ENCODE data around the gene ZNF24. TPM values are rescaled to one million over a fixed set of nuclear protein-coding genes. Genes with fewer than 3 reads are reported as not detected.

The ZNF24 gene
- total RNA-seq (2022) (56.3 and 60.0 TPM in 2 replicates), Bru-seq, nascent RNA (percentile 98 among the genes with signal in this experiment), BruChase-seq, experiment 1, labeled RNA remaining after a 6-hour chase (percentile 96 among the genes with signal in this experiment), BruChase-seq, experiment 2, labeled RNA remaining after a 2-hour chase (percentile 99 among the genes with signal in this experiment)
- long read RNA-seq, full-length matches to known transcripts, result 36 of 39 reads
- long read RNA-seq, partial matches to known transcripts, result 1 of 39 reads
- long read RNA-seq, other reads (novel, unspliced or antisense), result 2 of 39 reads

- peaks cover 38% of the 10 kb centered on the region for H3K36me3 Mint-ChIP-seq (ENCODE audit: insufficient read depth, unreplicated experiment)
- intact Hi-C loops (cut with micrococcal nuclease; ENCODE audit: unreplicated experiment), result loop anchor here (2.0 kb wide), 1 partner anchor 103 kb away; the partner anchor contains the start of gene ZNF397
- TSS peak; percentile 65 for BruUV-seq (replicated peaks)
- H3K27ac Mint-ChIP-seq (ENCODE audit: unreplicated experiment), result peak within 1 kb of the TSS; percentile 84
- H3K4me1 Mint-ChIP-seq (ENCODE audit: low read depth, unreplicated experiment), result peaks cover 18% of the 10 kb centered on the region
- TF ChIP-seq CTCF (IDR thresholded peaks at IDR 0.05; ENCODE audit: unreplicated experiment), result no peak
- H3K4me3 Mint-ChIP-seq (ENCODE audit: low read depth, unreplicated experiment), result peak within 1 kb of the TSS; percentile 90
- peak; percentile 97 for DNase-seq
- H3K9me3 Mint-ChIP-seq (ENCODE audit: low read depth, unreplicated experiment), result no peaks in the 10 kb centered on the region
- no peaks in the 10 kb centered on the region for H3K27me3 Mint-ChIP-seq (ENCODE audit: unreplicated experiment)
- CTCF ChIA-PET, result interaction anchor here (1.1 to 1.2 kb wide), 2 partner anchors 135 to 336 kb away, joined by 3 read pairs; no protein-coding TSS in a partner anchor
Measured at GRCh38 chr18:35343936-35344735, at the start of gene ZNF24. Gene ZNF24 (minus strand): TSS chr18:35344420. CDS start chr18:35340650, 3,770 bp downstream.

- Mint-ChIP-seq H3K9me3 (ENCODE audit: low read depth, unreplicated experiment) (peaks cover 2% of the 10 kb centered on the region), H3K27ac (ENCODE audit: unreplicated experiment) (no peak overlapping the region), H3K36me3 (ENCODE audit: insufficient read depth, unreplicated experiment) (no peaks in the 10 kb centered on the region), H3K27me3 (ENCODE audit: unreplicated experiment) (no peaks in the 10 kb centered on the region), H3K4me3 (ENCODE audit: low read depth, unreplicated experiment) (no peak overlapping the region), H3K4me1 (ENCODE audit: low read depth, unreplicated experiment) (no peaks in the 10 kb centered on the region)
- intact Hi-C loops (cut with micrococcal nuclease; ENCODE audit: unreplicated experiment), result loop anchor here (5.0 kb wide), 1 partner anchor 164 kb away; no protein-coding TSS in a partner anchor
- TF ChIP-seq CTCF (IDR thresholded peaks at IDR 0.05; ENCODE audit: unreplicated experiment), result no peak
- no TSS peak for BruUV-seq (replicated peaks)
- CTCF ChIA-PET, result no interaction called here
- DNase-seq, result no peak
Measured at GRCh38 chr18:35393716-35394115, 49.5 kb upstream of the ZNF24 start.

- CTCF ChIA-PET, result no interaction called here
Measured at GRCh38 chr18:35392375-35392774, 48.2 kb upstream of the ZNF24 start.

More at GRCh38 chr18:35392375-35392774, 48.2 kb upstream of the ZNF24 start:
- peaks cover 2% of the 10 kb centered on the region for H3K9me3 Mint-ChIP-seq (ENCODE audit: low read depth, unreplicated experiment)
- no peaks in the 10 kb centered on the region for H3K36me3 Mint-ChIP-seq (ENCODE audit: insufficient read depth, unreplicated experiment)
- intact Hi-C loops (cut with micrococcal nuclease; ENCODE audit: unreplicated experiment), result loop anchor here (5.0 kb wide), 1 partner anchor 165 kb away; no protein-coding TSS in a partner anchor
- no peaks in the 10 kb centered on the region for H3K4me1 Mint-ChIP-seq (ENCODE audit: low read depth, unreplicated experiment)
- no peak overlapping the region for H3K27ac Mint-ChIP-seq (ENCODE audit: unreplicated experiment)
- H3K27me3 Mint-ChIP-seq (ENCODE audit: unreplicated experiment), result no peaks in the 10 kb centered on the region
- no peak for DNase-seq
- BruUV-seq (replicated peaks), result no TSS peak
- no peak for TF ChIP-seq CTCF (IDR thresholded peaks at IDR 0.05; ENCODE audit: unreplicated experiment)
- no peak overlapping the region for H3K4me3 Mint-ChIP-seq (ENCODE audit: low read depth, unreplicated experiment)
